ENCODE measurements around the gene TRIM13.

GRCh38 chr13:49972709-49973108 is 24.1 kb upstream of the TRIM13 start:
- TF ChIP-seq RBBP5 (IDR thresholded peaks at IDR 0.05; ENCODE audit: borderline replicate concordance, low read depth, low read length) (no peak), POU5F1 (IDR thresholded peaks at IDR 0.05; ENCODE audit: low read depth, low read length) (no peak), EZH2 (IDR thresholded peaks at IDR 0.05; ENCODE audit: low read depth, low read length, severe bottlenecking) (no peak), SP1 (IDR thresholded peaks at IDR 0.05; ENCODE audit: low read depth, low read length) (no peak), CTCF (IDR thresholded peaks at IDR 0.05; ENCODE audit: control extremely low read depth in 1 of 3, insufficient read depth in 1 of 3, low read depth in 1 of 3, low read length in 3 of 3) (no peak)
